Keratinocyte (primary cell): ENCODE results near the gene CD247. TPM values are rescaled to one million over a fixed set of nuclear protein-coding genes. Genes with fewer than 3 reads are reported as not detected.

Experiments
- DNase-seq: peaks from one replicate; pipeline ENCODE4 v3.0.0-alpha.2; 2011; ENCODE audit warnings: low read depth, missing footprints, low spot score
- FAIRE-seq: peaks from 2 replicates; lab custom pipeline; 2011; peaks lifted over from hg19 to GRCh38; lab: Jason Lieb, UNC
- H2AFZ ChIP-seq: 2 replicates; pipeline ENCODE4 v1.6.0; 2012; ENCODE audit warnings: low read length, control low read depth, inconsistent platforms; ENCODE audit not compliant: control insufficient read depth
- H3K27ac ChIP-seq: 2 replicates; pipeline ENCODE4 v1.5.1; 2011; ENCODE audit warnings: low read length; ENCODE audit not compliant: control insufficient read depth, insufficient read depth
- H3K27me3 ChIP-seq: 3 replicates; pipeline ENCODE4 v1.6.0; 2011; ENCODE audit warnings: low read length; ENCODE audit not compliant: control insufficient read depth, insufficient read depth; ENCODE audit errors: extremely low read depth
- H3K36me3 ChIP-seq, 2 experiments: 2 replicates in 1 of 2; 3 replicates in 1 of 2; pipeline ENCODE4 v1.5.1; 2011; ENCODE audit warnings: low read length in 2 of 2, mild to moderate bottlenecking in 1 of 2; ENCODE audit not compliant: control insufficient read depth in 2 of 2, insufficient read depth in 2 of 2; ENCODE audit errors: extremely low read depth in 1 of 2
- H3K4me1 ChIP-seq: 3 replicates; pipeline ENCODE4 v1.5.1; 2011; ENCODE audit warnings: low read length; ENCODE audit not compliant: control insufficient read depth, insufficient read depth; ENCODE audit errors: extremely low read depth
- H3K4me2 ChIP-seq: 3 replicates; pipeline ENCODE4 v1.6.0; 2011; ENCODE audit warnings: low read depth, low read length; ENCODE audit not compliant: control insufficient read depth, insufficient read depth; ENCODE audit errors: extremely low read depth
- H3K4me3 ChIP-seq, 3 experiments: fragments of 200-600 bp in 1 of 3; sonication (generic) in 1 of 3; 2 replicates in 2 of 3; 3 replicates in 1 of 3; pipeline ENCODE4 v1.5.1; 2011 to 2016; ENCODE audit warnings: low read length in 3 of 3, mild to moderate bottlenecking in 3 of 3, control low read depth in 2 of 3, inconsistent platforms in 1 of 3, low read depth in 1 of 3, mixed read lengths in 1 of 3, mixed run types in 1 of 3, moderate library complexity in 1 of 3; ENCODE audit not compliant: control insufficient read depth in 2 of 3, insufficient read depth in 2 of 3; ENCODE audit errors: extremely low read depth in 1 of 3
- H3K79me2 ChIP-seq: 2 replicates; pipeline ENCODE4 v1.6.0; 2012; ENCODE audit warnings: low read length; ENCODE audit not compliant: control insufficient read depth, insufficient read depth
- H3K9ac ChIP-seq: 3 replicates; pipeline ENCODE4 v1.6.0; 2011; ENCODE audit warnings: low read length; ENCODE audit not compliant: control insufficient read depth, insufficient read depth; ENCODE audit errors: extremely low read depth
- H3K9me1 ChIP-seq: 3 replicates; pipeline ENCODE4 v1.6.0; 2011; ENCODE audit warnings: low read length; ENCODE audit not compliant: control insufficient read depth, insufficient read depth; ENCODE audit errors: extremely low read depth
- H3K9me3 ChIP-seq: 2 replicates; pipeline ENCODE4 v1.5.1; 2012; ENCODE audit warnings: low read depth, low read length; ENCODE audit not compliant: control insufficient read depth
- H4K20me1 ChIP-seq: 3 replicates; pipeline ENCODE4 v1.6.0; 2011; ENCODE audit warnings: low read length; ENCODE audit not compliant: control insufficient read depth, insufficient read depth; ENCODE audit errors: extremely low read depth
- CTCF ChIP-seq, 3 experiments: IDR thresholded peaks in 1 of 3; conservative IDR thresholded peaks in 1 of 3; optimal IDR thresholded peaks in 1 of 3; 2 replicates in 2 of 3; 3 replicates in 1 of 3; pipeline versions ENCODE3 to v1.5.1; 2011; ENCODE audit warnings: low read length in 3 of 3, mild to moderate bottlenecking in 3 of 3, moderate library complexity in 2 of 3, control low read depth in 1 of 3, inconsistent platforms in 1 of 3; ENCODE audit not compliant: insufficient read depth in 2 of 3; ENCODE audit errors: extremely low read depth in 1 of 3
- EZH2 ChIP-seq: IDR thresholded peaks from one replicate; pipeline ENCODE4 v1.6.1; 2012; ENCODE audit warnings: inconsistent platforms, mild to moderate bottlenecking, low read length, moderate library complexity
- dilution Hi-C: fragments of 300-500 bp; cut with MboI; formaldehyde crosslinking; loops from one replicate; pipeline ENCODE4 v1.7.0; 2020; ENCODE audit warnings: low sequenced_read_pairs; ENCODE audit not compliant: extremely low pct_ligation_motif_present
- polyA plus RNA-seq, 5 experiments: library from polyadenylated mRNA; depleted of rRNA in 3 of 5; stranded (reverse) in 3 of 5; stranded (forward) in 1 of 5; unstranded in 1 of 5; fragments of >200 nt; gene quantifications; 1 replicate in 1 of 5; 2 replicates in 3 of 5; 3 replicates in 1 of 5; pipeline versions ENCODE4 v1.2.1 to v1.2.3, GENCODE V29; 2011 to 2012; ENCODE audit warnings: missing spikeins in 2 of 5, low read depth in 1 of 5, low replicate concordance in 1 of 5

The CD247 gene
- polyA plus RNA-seq, 1 donor (not counting 4 experiments of a cell fraction or from before 2014, with no cell fraction given): not detected

DNA sequence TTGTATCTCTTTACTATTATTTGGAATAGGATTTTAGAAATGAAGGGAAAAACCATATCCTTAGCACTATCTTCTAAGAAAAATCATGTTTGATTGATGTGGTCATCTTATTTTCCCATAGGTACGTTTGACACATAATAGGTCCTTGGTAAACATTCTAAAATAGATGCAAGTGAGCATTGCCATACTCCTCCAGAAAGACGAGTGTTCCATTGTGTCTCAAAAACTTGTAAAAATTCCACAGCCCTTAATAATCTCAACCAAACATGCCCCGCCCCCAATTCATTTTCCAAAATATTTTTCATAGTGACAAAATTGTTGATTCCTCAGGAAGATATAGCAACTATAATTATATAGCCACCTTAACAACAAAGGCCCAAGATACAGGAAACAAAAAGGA, 113.4 kb downstream of the CD247 start:
- FAIRE-seq (no peak), DNase-seq (no peak)
- no peaks in the 10 kb centered on the region for H3K9me3 ChIP-seq
- no peak overlapping the region for H2AFZ ChIP-seq
- H3K79me2 ChIP-seq: no peaks in the 10 kb centered on the region
- H3K27ac ChIP-seq: no peak overlapping the region
- no peaks in the 10 kb centered on the region for H3K9me1 ChIP-seq
- no peak overlapping the region for H3K4me2 ChIP-seq
- no peaks in the 10 kb centered on the region for H3K4me1 ChIP-seq
- dilution Hi-C loops: no loop called here
- no peak overlapping the region for H3K9ac ChIP-seq
- no peaks in the 10 kb centered on the region for H3K27me3 ChIP-seq
- no peaks in the 10 kb centered on the region for H4K20me1 ChIP-seq
- no peak for TF ChIP-seq CTCF (optimal IDR thresholded peaks at IDR 0.05 in 1 of 3, IDR thresholded peaks at IDR 0.05 in 1 of 3, conservative IDR thresholded peaks at IDR 0.05 in 1 of 3; ENCODE audit: extremely low read depth in 1 of 3, insufficient read depth in 2 of 3, low read length in 3 of 3)
- TF ChIP-seq EZH2: no peak
- H3K36me3 ChIP-seq: no peaks in the 10 kb centered on the region
- no peak overlapping the region for H3K4me3 ChIP-seq

DNA sequence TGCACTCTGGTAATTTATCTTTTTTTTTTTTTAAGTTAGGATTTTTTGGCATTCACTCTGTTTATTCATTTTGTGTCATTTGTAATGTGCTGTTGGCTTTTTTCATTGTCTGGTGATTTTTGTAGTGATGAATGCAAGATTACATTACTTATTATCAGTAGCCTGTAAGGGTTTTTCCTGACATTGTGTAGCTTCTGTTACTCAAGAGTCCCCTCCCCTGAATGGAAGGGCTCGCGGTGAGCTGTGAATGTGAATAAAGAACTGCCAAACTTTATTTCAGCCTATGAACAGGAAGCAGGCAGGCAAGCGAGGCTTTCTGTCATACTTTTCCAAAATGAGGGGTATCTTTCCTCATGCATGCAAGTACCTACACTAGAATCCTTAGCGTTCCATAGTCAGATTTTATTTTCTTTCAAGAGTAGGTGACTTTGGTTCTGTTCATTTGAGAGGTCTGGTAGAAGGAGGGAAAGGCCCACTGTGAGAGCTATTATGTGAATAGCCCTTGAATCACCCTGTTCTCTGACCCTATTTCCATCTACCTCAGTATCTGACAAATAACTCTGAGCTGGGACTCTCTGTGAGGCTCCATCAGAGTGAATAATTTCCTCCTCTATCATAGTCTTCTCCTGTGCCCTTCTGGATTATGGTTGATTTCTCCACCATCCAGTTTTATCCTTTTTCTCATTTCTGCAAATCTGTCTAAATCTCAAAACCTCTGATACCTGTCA, 114.0 kb downstream of the CD247 start:
- Histone ChIP-seq H3K79me2 (no peaks in the 10 kb centered on the region), H3K9me3 (no peaks in the 10 kb centered on the region), H3K4me2 (no peak overlapping the region), H3K36me3 (no peaks in the 10 kb centered on the region), H3K27ac (no peak overlapping the region), H3K4me1 (no peaks in the 10 kb centered on the region), H3K27me3 (no peaks in the 10 kb centered on the region), H3K9ac (no peak overlapping the region), H2AFZ (no peak overlapping the region), H4K20me1 (no peaks in the 10 kb centered on the region), H3K4me3 (no peak overlapping the region), H3K9me1 (no peaks in the 10 kb centered on the region)
- dilution Hi-C loops: no loop called here
- no peak for TF ChIP-seq EZH2
- TF ChIP-seq CTCF (optimal IDR thresholded peaks at IDR 0.05 in 1 of 3, IDR thresholded peaks at IDR 0.05 in 1 of 3, conservative IDR thresholded peaks at IDR 0.05 in 1 of 3; ENCODE audit: extremely low read depth in 1 of 3, insufficient read depth in 2 of 3, low read length in 3 of 3): no peak
- no peak for DNase-seq
- FAIRE-seq: no peak
